ENCODE results near the gene CCL13.

CCL13 gene

GRCh38 chr17:34351096-34351495, 5.2 kb upstream of the CCL13 start:
- TF ChIP-seq ZNF565 (CRISPR knock-in tag; conservative IDR thresholded peaks at IDR 0.05; ENCODE audit: low read depth) (no peak), PATZ1 (CRISPR knock-in tag; IDR thresholded peaks at IDR 0.05; ENCODE audit: borderline replicate concordance) (no peak), ZNF70 (CRISPR knock-in tag; IDR thresholded peaks at IDR 0.05) (no peak), POU6F1 (CRISPR knock-in tag; IDR thresholded peaks at IDR 0.05; ENCODE audit: borderline replicate concordance, low read depth) (no peak), ZFP30 (CRISPR knock-in tag; IDR thresholded peaks at IDR 0.05) (no peak), ARNTL (CRISPR knock-in tag; IDR thresholded peaks at IDR 0.05; ENCODE audit: borderline replicate concordance, low read depth) (no peak), RARB (CRISPR knock-in tag; IDR thresholded peaks at IDR 0.05) (no peak), CSRNP3 (CRISPR knock-in tag; IDR thresholded peaks at IDR 0.05) (no peak), ZFP3 (CRISPR knock-in tag; IDR thresholded peaks at IDR 0.05) (no peak), PPARA (CRISPR knock-in tag; IDR thresholded peaks at IDR 0.05; ENCODE audit: borderline replicate concordance) (no peak), ZC3H10 (CRISPR knock-in tag; IDR thresholded peaks at IDR 0.05) (no peak), GLIS3 (CRISPR knock-in tag; IDR thresholded peaks at IDR 0.05) (no peak), ISL1 (CRISPR knock-in tag; IDR thresholded peaks at IDR 0.05) (no peak), ESRRG (CRISPR knock-in tag; IDR thresholded peaks at IDR 0.05) (no peak), BACH2 (CRISPR knock-in tag; IDR thresholded peaks at IDR 0.05; ENCODE audit: borderline replicate concordance) (no peak), ZNF8 (CRISPR knock-in tag; IDR thresholded peaks at IDR 0.05) (no peak)

GRCh38 chr17:34352191-34352590, 4.1 kb upstream of the CCL13 start:
- TF ChIP-seq CREB5 (CRISPR knock-in tag; IDR thresholded peaks at IDR 0.05; ENCODE audit: low read depth) (no peak), TOX (CRISPR knock-in tag; IDR thresholded peaks at IDR 0.05; ENCODE audit: borderline replicate concordance) (no peak), ZFP3 (CRISPR knock-in tag; IDR thresholded peaks at IDR 0.05) (no peak), ZNF70 (CRISPR knock-in tag; IDR thresholded peaks at IDR 0.05) (no peak), GLIS3 (CRISPR knock-in tag; IDR thresholded peaks at IDR 0.05) (no peak)
- no peak for ATAC-seq

More at GRCh38 chr17:34351096-34351495, 5.2 kb upstream of the CCL13 start:
- ATAC-seq = no peak

GRCh38 chr17:34354637-34355036, 1.6 kb upstream of the CCL13 start:
- ATAC-seq = no peak
- TF ChIP-seq CREB5 (CRISPR knock-in tag; IDR thresholded peaks at IDR 0.05; ENCODE audit: low read depth) (no peak), POU6F1 (CRISPR knock-in tag; IDR thresholded peaks at IDR 0.05; ENCODE audit: borderline replicate concordance, low read depth) (no peak), ESRRG (CRISPR knock-in tag; IDR thresholded peaks at IDR 0.05) (no peak), PATZ1 (CRISPR knock-in tag; IDR thresholded peaks at IDR 0.05; ENCODE audit: borderline replicate concordance) (no peak), CSDC2 (CRISPR knock-in tag; IDR thresholded peaks at IDR 0.05) (no peak), OSR1 (CRISPR knock-in tag; IDR thresholded peaks at IDR 0.05) (no peak), ZNF565 (CRISPR knock-in tag; conservative IDR thresholded peaks at IDR 0.05; ENCODE audit: low read depth) (no peak), ZC3H10 (CRISPR knock-in tag; IDR thresholded peaks at IDR 0.05) (no peak), PPARA (CRISPR knock-in tag; IDR thresholded peaks at IDR 0.05; ENCODE audit: borderline replicate concordance) (no peak), BACH2 (CRISPR knock-in tag; IDR thresholded peaks at IDR 0.05; ENCODE audit: borderline replicate concordance) (no peak), ZFP3 (CRISPR knock-in tag; IDR thresholded peaks at IDR 0.05) (no peak)

Data from SK-N-SH treated with all-trans-retinoic acid at 6 μM for 48 hours (cell line).